DOHH2 (cell line): ENCODE results near the gene RALGPS2.

Experiments
- CTCF ChIP-seq: fragments of 200-600 bp; sonication (generic); IDR thresholded peaks from one replicate; pipeline ENCODE4 v1.5.1; 2014; ENCODE audit warnings: antibody characterized with exemption, mild to moderate bottlenecking, low read depth, low read length; ENCODE audit not compliant: poor library complexity, severe bottlenecking
- EZH2phosphoT487 ChIP-seq: fragments of 200-600 bp; sonication (generic); IDR thresholded peaks from 2 replicates; pipeline ENCODE4 v1.6.1; 2017; ENCODE audit warnings: borderline replicate concordance, mild to moderate bottlenecking, antibody characterized with exemption, low read length, moderate library complexity, mixed read lengths

- no peak for TF ChIP-seq CTCF
- TF ChIP-seq EZH2phosphoT487, result no peak
Observed at GRCh38 chr1:178819123-178819522, 94.1 kb downstream of the RALGPS2 start.
